Ovary (tissue), 3 donors: ENCODE data around the gene INTS3.

Experiments
- CTCF ChIP-seq, 3 donors: fragments of 450-650 bp in 2 of 3; fragments of 200-600 bp in 1 of 3; IDR thresholded peaks; one replicate each; pipeline versions ENCODE4 v1.5.1 to v1.8.0; 2016 to 2022; ENCODE audit warnings: antibody characterized with exemption in 3 of 3, mild to moderate bottlenecking in 1 of 3
- EP300 ChIP-seq: sonication (generic); formaldehyde crosslinking; IDR thresholded peaks from one replicate; pipeline ENCODE4 v1.6.1; 2017; ENCODE audit warnings: antibody characterized with exemption
- POLR2A ChIP-seq: fragments of 450-650 bp; IDR thresholded peaks from one replicate; pipeline ENCODE4 v1.6.1; 2017; ENCODE audit warnings: antibody characterized with exemption, mild to moderate bottlenecking, moderate library complexity
- donor health status: DM: no; HTN: no; CAD: no.

GRCh38 chr1:153698923-153699714 is 28.7 kb upstream of the INTS3 start:
- no peak for TF ChIP-seq CTCF (IDR thresholded peaks at IDR 0.05)
- no peak for TF ChIP-seq POLR2A
- no peak for TF ChIP-seq EP300
